Calu3 (cell line): ENCODE results near the gene EID3. TPM values are rescaled to one million over a fixed set of nuclear protein-coding genes. Genes with fewer than 3 reads are reported as not detected.

Experiments
- BruUV-seq: library from RNA; stranded (reverse); fragments of 400-500 nt; replicated peaks from 2 replicates; lab custom pipeline; 2021; lab: Mats Ljungman, UMichigan
- CTCF ChIA-PET: fragments of 300-600 bp; sonication (Branson Sonifier 250); formaldehyde crosslinking; loops from one replicate; lab custom pipeline; 2022; ENCODE audit warnings: antibody characterized with exemption; lab: Charles Lee
- DNase-seq: peaks from one replicate; pipeline ENCODE4 v3.0.0; 2022
- H3K27ac Mint-ChIP-seq: one replicate; pipeline ENCODE4 v1.8.0; 2022; ENCODE audit warnings: mixed read lengths; ENCODE audit not compliant: unreplicated experiment
- H3K27me3 Mint-ChIP-seq: one replicate; pipeline ENCODE4 v1.8.0; 2022; ENCODE audit warnings: mixed read lengths; ENCODE audit not compliant: unreplicated experiment
- H3K36me3 Mint-ChIP-seq: one replicate; pipeline ENCODE4 v1.8.0; 2022; ENCODE audit warnings: mild to moderate bottlenecking, moderate library complexity, mixed read lengths; ENCODE audit not compliant: insufficient read depth, unreplicated experiment
- H3K4me1 Mint-ChIP-seq: one replicate; pipeline ENCODE4 v1.8.0; 2022; ENCODE audit warnings: mild to moderate bottlenecking, low read depth, mixed read lengths; ENCODE audit not compliant: unreplicated experiment
- H3K4me3 Mint-ChIP-seq: one replicate; pipeline ENCODE4 v1.8.0; 2022; ENCODE audit warnings: mild to moderate bottlenecking, low read depth, moderate library complexity, mixed read lengths; ENCODE audit not compliant: unreplicated experiment
- H3K9me3 Mint-ChIP-seq: one replicate; pipeline ENCODE4 v1.8.0; 2022; ENCODE audit warnings: low read depth, mixed read lengths; ENCODE audit not compliant: unreplicated experiment
- intact Hi-C: fragments of 100-400 bp; cut with micrococcal nuclease; formaldehyde crosslinking; loops from one replicate; pipeline ENCODE4 v1.10.0; 2022; ENCODE audit not compliant: unreplicated experiment
- total RNA-seq: library from RNA; stranded (reverse); gene quantifications from 2 replicates; pipeline ENCODE4 v1.2.3, GENCODE V29; 2022
- TF ChIP-seq, protein P1 (sequence below): fragments of 200-600 bp; IDR thresholded peaks from one replicate; pipeline ENCODE4 v1.8.0; 2022; ENCODE audit warnings: antibody characterized with exemption; ENCODE audit not compliant: unreplicated experiment

Gene EID3
- total RNA-seq, 1 experiment from 2014 or later: 5.5 TPM

DNA sequence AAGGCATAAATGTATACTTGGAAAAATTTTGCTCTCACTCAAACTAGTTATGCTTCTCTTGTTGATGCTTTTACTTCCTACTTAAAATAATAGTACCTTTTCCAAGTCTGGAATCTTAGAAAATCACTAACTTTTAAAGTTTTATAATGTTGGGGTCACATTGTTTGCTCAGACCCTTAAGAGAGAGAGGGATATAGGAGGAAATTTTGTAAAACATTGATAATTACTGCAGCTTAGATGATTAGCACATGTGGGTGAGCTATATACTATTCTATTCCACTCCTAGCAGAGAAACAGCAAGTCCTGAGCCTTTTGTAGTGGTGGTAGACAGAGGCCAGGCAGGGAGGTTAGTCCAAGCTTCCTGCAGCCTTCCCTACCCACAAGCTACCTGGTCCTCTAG, 13.4 kb downstream of the EID3 start:
- Mint-ChIP-seq H3K4me1 (peaks cover 20% of the 10 kb centered on the region), H3K36me3 (peaks cover 93% of the 10 kb centered on the region), H3K27me3 (no peaks in the 10 kb centered on the region), H3K9me3 (no peaks in the 10 kb centered on the region), H3K27ac (no peak overlapping the region), H3K4me3 (no peak overlapping the region)
- BruUV-seq: no TSS peak
- CTCF ChIA-PET: no interaction called here
- TF ChIP-seq, protein P1, sequence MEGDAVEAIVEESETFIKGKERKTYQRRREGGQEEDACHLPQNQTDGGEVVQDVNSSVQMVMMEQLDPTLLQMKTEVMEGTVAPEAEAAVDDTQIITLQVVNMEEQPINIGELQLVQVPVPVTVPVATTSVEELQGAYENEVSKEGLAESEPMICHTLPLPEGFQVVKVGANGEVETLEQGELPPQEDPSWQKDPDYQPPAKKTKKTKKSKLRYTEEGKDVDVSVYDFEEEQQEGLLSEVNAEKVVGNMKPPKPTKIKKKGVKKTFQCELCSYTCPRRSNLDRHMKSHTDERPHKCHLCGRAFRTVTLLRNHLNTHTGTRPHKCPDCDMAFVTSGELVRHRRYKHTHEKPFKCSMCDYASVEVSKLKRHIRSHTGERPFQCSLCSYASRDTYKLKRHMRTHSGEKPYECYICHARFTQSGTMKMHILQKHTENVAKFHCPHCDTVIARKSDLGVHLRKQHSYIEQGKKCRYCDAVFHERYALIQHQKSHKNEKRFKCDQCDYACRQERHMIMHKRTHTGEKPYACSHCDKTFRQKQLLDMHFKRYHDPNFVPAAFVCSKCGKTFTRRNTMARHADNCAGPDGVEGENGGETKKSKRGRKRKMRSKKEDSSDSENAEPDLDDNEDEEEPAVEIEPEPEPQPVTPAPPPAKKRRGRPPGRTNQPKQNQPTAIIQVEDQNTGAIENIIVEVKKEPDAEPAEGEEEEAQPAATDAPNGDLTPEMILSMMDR: no peak
- no peak for DNase-seq
- intact Hi-C loops: no loop called here

DNA sequence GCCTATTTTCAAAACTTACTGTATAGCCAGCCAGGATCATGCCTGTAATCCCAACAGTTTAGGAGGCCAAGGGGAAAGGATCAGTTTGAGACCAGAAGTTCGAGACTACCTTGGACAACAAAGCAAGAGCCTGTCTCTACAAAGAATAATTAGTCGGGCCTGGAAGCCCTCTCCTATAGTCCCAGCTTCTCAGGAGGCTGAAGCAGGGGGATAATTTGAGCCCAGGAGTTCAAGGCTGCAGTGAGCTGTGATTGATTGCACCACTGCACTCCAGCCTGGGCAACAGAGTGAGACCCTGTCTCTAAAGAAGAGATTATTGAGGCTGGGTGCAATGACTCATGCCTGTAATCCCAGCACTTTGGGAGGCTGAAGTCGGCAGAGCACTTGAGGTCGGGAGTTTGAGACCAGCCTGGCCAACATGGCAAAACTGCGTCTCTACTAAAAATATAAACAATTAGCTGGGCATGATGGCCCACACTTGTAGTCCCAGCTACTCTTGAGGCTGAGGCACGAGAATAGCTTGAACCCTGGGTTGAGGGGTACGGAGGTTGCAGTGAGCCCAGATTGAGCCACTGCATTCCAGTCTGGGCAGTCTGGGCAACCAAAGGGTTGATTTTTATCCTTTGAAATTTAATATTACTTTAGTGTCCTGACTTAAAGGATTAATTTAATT, 14.1 kb downstream of the EID3 start:
- CTCF ChIA-PET: interaction anchor here (0.5 kb wide), 1 partner anchor 46 kb away, joined by 4 read pairs; no protein-coding TSS in a partner anchor
- TF ChIP-seq, protein P1: no peak
- intact Hi-C loops: no loop called here
- no peak for DNase-seq
- H3K4me3 Mint-ChIP-seq: no peak overlapping the region
- no TSS peak for BruUV-seq
- H3K27ac Mint-ChIP-seq: no peak overlapping the region
- peaks cover 20% of the 10 kb centered on the region for H3K4me1 Mint-ChIP-seq
- H3K9me3 Mint-ChIP-seq: no peaks in the 10 kb centered on the region
- peaks cover 92% of the 10 kb centered on the region for H3K36me3 Mint-ChIP-seq
- H3K27me3 Mint-ChIP-seq: no peaks in the 10 kb centered on the region

DNA sequence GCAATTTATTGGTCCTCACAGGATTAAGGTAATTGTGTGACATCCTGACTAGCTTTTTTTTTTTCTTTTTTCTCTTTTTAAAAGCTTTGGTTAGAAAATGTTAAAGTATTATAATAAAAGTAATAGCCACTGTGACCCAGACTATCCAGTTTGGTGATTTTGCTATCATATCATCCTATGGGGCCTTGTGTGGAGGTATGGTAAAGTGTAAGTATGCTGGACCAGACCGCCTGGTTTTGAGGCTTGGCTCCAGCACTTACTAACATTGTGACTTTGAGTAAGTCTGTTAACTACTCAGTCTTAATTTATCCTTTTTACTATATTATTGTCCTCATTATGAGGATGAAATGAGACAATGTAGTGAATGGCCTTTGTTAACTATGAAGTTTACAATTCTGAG, 15.5 kb downstream of the EID3 start:
- CTCF ChIA-PET: interaction anchor here (0.6 to 0.7 kb wide), 2 partner anchors 20 to 23 kb away, joined by 3 read pairs; no protein-coding TSS in a partner anchor
- Mint-ChIP-seq H3K4me3 (no peak overlapping the region), H3K36me3 (peaks cover 84% of the 10 kb centered on the region)

DNA sequence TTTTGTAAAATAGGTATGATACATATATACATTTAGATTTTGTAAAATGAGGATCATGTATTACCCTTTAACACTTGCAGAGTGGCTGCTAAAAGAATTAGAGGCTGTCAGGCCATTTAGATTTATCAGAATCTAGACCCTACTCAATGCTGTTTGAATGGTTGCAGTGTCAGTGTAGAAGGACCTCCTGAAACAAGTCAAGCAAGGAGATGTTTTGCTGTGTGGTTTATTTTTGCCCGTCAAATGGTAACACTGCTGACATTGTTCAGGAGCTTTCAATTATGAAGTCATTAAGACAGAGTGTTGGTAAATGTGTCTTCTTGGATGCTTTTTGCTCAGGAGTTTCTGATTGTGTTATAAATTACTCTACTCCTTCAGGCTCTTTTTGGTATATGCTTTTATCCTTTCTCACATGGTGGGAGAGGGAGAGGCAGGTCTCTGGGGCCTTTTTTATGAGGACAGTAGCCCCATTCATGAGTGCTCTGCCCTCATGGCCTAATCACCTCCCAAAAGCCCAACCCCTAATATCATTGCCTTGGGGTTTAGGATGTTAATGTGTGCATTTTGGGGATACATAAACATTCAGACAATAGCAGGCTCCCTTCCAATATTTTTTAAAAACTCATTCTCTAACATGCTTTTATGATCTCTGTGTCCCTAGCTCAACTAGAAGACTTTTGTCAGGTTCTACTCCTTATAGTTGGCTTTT, 16.5 kb downstream of the EID3 start:
- H3K36me3 Mint-ChIP-seq: peaks cover 85% of the 10 kb centered on the region
- H3K4me3 Mint-ChIP-seq: no peak overlapping the region
- H3K4me1 Mint-ChIP-seq: peaks cover 9% of the 10 kb centered on the region
- BruUV-seq: no TSS peak
- no peaks in the 10 kb centered on the region for H3K9me3 Mint-ChIP-seq
- H3K27me3 Mint-ChIP-seq: no peaks in the 10 kb centered on the region
- DNase-seq: no peak
- intact Hi-C loops: no loop called here
- TF ChIP-seq, protein P1: no peak
- CTCF ChIA-PET: interaction anchor here (0.6 to 0.9 kb wide), 4 partner anchors 10 to 29 kb away, joined by 3 read pairs; no protein-coding TSS in a partner anchor
- H3K27ac Mint-ChIP-seq: no peak overlapping the region

More for the DNA sequence above, 15.5 kb downstream of the EID3 start:
- no TSS peak for BruUV-seq
- no peak overlapping the region for H3K27ac Mint-ChIP-seq
- TF ChIP-seq, protein P1: no peak
- H3K9me3 Mint-ChIP-seq: no peaks in the 10 kb centered on the region
- intact Hi-C loops: no loop called here
- no peak for DNase-seq
- H3K4me1 Mint-ChIP-seq: peaks cover 12% of the 10 kb centered on the region
- no peaks in the 10 kb centered on the region for H3K27me3 Mint-ChIP-seq
